Uterus (tissue), 2 donors: ENCODE results near the gene LRRC26.

Source experiments
- CTCF ChIP-seq, 4 experiments: fragments of 200-600 bp in 2 of 4; fragments of 450-650 bp in 2 of 4; sonication (generic) in 2 of 4; IDR thresholded peaks; one replicate each; pipeline ENCODE4 v1.5.1; 2016 to 2019; ENCODE audit warnings: antibody characterized with exemption in 4 of 4, mild to moderate bottlenecking in 2 of 4, moderate library complexity in 1 of 4
- POLR2A ChIP-seq, 2 donors: fragments of 450-650 bp; IDR thresholded peaks; one replicate each; pipeline ENCODE4 v1.6.1; 2016; ENCODE audit warnings: antibody characterized with exemption in 2 of 2, mild to moderate bottlenecking in 1 of 2, moderate library complexity in 1 of 2

GRCh38 chr9:137204731-137205125 lies 34.9 kb upstream of the LRRC26 start:
- no peak for TF ChIP-seq CTCF (IDR thresholded peaks at IDR 0.05)
- TF ChIP-seq POLR2A (IDR thresholded peaks at IDR 0.05) = no peak
